HUES6 (cell line): ENCODE data around the gene DCUN1D5.
"Not testable (repeated sequence)": the region's sequence is repeated elsewhere in the genome, so short reads cannot be mapped to it uniquely, and the experiment has no call there.

ENCODE experiments used
- H3K27ac ChIP-seq: 2 replicates; pipeline ENCODE4 v1.7.0; 2013; ENCODE audit warnings: low read depth, mild to moderate bottlenecking, low read length, inconsistent platforms
- H3K27me3 ChIP-seq: 2 replicates; pipeline ENCODE4 v1.6.1; 2013; ENCODE audit warnings: low read length; ENCODE audit not compliant: control insufficient read depth, insufficient read depth
- H3K36me3 ChIP-seq: 2 replicates; pipeline ENCODE4 v1.6.1; 2013; ENCODE audit warnings: low read length; ENCODE audit not compliant: control insufficient read depth, insufficient read depth
- H3K4me1 ChIP-seq: 2 replicates; pipeline ENCODE4 v1.6.1; 2013; ENCODE audit warnings: low read length; ENCODE audit not compliant: control insufficient read depth, insufficient read depth
- H3K4me3 ChIP-seq: 2 replicates; pipeline ENCODE4 v1.5.1; 2013; ENCODE audit warnings: low read depth, low read length
- H3K9ac ChIP-seq: one replicate; pipeline ENCODE4 v1.6.1; 2013; ENCODE audit warnings: mild to moderate bottlenecking, low read length
- H3K9me3 ChIP-seq: 2 replicates; pipeline ENCODE4 v1.6.1; 2013; ENCODE audit warnings: low read depth, low read length; ENCODE audit not compliant: control insufficient read depth, insufficient read depth

Gene DCUN1D5

DNA sequence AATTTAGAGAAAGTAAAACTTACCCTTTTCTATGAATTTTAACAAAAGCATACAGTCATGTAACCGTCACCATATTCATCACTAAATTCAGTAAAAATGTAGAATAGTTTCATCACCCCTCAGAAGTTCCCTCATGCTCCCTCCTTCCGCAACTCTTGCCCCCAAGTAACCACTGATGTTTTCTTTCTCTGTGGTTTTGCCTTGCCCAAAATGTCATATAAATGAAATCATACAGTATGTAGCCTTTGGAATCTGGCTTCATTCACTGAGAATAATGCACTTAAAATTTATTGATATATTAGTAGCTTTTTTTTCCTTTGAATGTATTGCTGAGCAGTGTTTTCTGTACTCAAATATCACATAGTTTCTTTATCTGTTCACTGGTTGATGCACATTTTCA, 60.1 kb downstream of the DCUN1D5 start:
- no peaks in the 10 kb centered on the region for H3K9me3 ChIP-seq
- H3K4me1 ChIP-seq: no peaks in the 10 kb centered on the region
- H3K36me3 ChIP-seq: no peaks in the 10 kb centered on the region
- H3K9ac ChIP-seq: no peak overlapping the region
- H3K27me3 ChIP-seq: no peaks in the 10 kb centered on the region
- H3K27ac ChIP-seq: no peak overlapping the region
- H3K4me3 ChIP-seq: no peak overlapping the region

DNA sequence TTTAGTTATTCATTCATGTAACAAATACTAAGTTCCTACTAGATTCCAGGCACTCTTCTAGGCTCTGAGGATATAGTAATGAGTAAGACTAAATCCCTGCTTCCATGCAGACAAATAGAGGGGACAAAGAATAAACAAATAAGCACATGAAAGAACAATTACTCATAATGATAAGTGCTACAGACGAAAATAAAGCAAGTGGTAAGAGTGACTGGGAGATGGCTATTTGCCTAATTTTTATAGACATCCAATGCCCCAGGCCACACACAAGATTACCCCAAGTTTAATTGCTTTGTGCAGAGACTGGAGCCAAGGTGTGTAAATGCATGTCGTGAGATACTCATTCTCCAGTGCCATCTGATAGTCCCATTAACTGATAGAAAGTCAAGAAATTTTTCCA, 62.6 kb downstream of the DCUN1D5 start:
- Histone ChIP-seq H3K36me3 (no peaks in the 10 kb centered on the region), H3K27ac (no peak overlapping the region), H3K9ac (no peak overlapping the region), H3K4me3 (no peak overlapping the region), H3K4me1 (no peaks in the 10 kb centered on the region), H3K27me3 (no peaks in the 10 kb centered on the region), H3K9me3 (no peaks in the 10 kb centered on the region)

DNA sequence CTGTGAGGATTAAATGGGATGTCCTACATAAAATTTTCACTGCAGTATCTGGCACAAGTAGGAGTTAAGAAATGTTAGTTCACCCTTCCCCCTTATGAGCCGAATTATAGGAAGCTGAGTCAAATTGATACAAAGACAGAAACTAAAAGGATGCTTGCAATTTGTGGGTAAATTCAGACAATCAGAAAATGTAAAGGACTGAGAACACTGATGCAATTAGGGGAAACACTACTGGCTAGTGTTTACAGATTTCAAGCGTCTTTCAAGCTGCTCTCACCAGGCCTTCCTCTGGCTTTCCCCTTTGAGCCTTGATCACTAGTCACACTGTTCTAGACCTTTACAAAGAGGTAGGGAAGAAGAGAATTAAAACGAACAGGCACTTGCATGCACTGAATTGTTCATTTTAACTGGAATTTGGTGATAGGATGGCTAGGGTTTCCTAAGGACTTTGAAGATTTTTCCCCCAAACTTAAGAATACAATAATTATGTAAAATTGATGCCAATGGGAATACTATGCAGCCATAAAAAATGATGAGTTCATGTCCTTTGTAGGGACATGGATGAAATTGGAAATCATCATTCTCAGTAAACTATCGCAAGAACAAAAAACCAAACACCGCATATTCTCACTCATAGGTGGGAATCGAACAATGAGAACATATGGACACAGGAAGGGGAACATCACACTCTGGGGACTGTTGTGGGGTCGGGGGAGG, 63.5 kb downstream of the DCUN1D5 start:
- not testable (repeated sequence) for H3K9ac ChIP-seq, H3K36me3 ChIP-seq, H3K27me3 ChIP-seq, H3K27ac ChIP-seq, H3K9me3 ChIP-seq, H3K4me1 ChIP-seq, H3K4me3 ChIP-seq

DNA sequence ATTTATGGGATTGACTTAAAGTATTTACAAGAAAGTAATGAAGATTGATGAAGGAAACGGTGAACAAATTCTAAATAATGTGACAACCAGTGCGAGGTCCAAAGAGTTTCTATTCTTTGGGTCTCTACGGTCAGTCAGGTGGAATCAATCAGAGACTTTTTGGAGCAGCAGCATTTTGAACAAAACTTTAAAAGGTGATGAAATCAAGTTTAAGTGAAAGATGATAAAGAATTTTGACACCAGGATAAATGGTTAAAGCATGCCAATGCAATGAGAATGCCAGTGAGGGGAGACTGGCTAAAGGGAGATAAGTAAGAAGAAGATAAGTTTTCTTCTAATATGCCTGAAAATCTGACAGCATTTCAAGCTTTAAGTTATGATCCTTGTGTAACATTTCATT, 67.9 kb downstream of the DCUN1D5 start:
- H3K4me3 ChIP-seq: no peak overlapping the region
- no peaks in the 10 kb centered on the region for H3K4me1 ChIP-seq
- H3K27ac ChIP-seq: no peak overlapping the region
- no peaks in the 10 kb centered on the region for H3K9me3 ChIP-seq
- H3K36me3 ChIP-seq: no peaks in the 10 kb centered on the region
- no peaks in the 10 kb centered on the region for H3K27me3 ChIP-seq
- H3K9ac ChIP-seq: no peak overlapping the region

DNA sequence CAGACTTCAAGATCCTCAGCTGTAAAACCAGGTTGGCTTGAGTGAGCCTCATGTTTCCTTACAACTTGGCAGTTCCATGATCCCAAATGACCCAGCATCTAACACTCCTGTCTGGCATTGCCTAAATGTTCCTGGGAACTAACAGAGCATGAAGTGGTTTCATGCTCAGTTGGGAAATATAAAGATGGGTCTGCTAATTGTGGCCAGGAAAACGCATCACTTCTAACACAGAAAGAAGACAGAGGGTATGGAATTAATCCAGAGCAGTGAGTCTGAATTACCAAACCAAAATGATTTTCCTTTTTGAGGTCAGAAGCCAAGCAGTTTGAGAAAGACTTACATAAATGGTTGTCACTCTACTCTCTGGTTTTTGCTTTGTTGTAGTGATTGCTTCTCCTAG, 75.9 kb downstream of the DCUN1D5 start:
- no peaks in the 10 kb centered on the region for H3K36me3 ChIP-seq
- H3K27me3 ChIP-seq: no peaks in the 10 kb centered on the region
- H3K9ac ChIP-seq: no peak overlapping the region
- no peaks in the 10 kb centered on the region for H3K4me1 ChIP-seq
- no peaks in the 10 kb centered on the region for H3K9me3 ChIP-seq
- H3K27ac ChIP-seq: no peak overlapping the region
- no peak overlapping the region for H3K4me3 ChIP-seq

DNA sequence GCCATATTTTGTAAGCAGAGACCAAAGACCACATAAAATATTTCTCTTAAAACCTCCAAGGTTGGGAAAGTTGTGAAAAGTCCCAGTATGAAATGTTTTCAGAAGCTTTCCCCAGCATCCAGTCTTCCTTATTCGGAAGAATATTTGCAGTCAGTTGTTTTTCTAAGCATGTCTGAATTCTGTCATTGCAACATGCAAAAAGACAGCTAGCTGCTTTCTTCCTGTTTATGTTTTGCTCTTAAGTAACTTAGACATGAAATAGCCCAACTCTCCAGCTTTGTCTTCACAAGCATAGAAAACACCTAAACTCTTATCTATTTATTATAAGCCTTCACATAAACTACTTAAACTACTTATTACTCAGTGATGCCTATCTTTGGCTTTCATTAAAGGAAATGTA, 78.5 kb downstream of the DCUN1D5 start:
- H3K9me3 ChIP-seq: peaks cover 19% of the 10 kb centered on the region
- H3K36me3 ChIP-seq: no peaks in the 10 kb centered on the region

More for the DNA sequence above, 78.5 kb downstream of the DCUN1D5 start:
- Histone ChIP-seq H3K27me3 (no peaks in the 10 kb centered on the region), H3K9ac (no peak overlapping the region), H3K27ac (no peak overlapping the region), H3K4me1 (no peaks in the 10 kb centered on the region), H3K4me3 (no peak overlapping the region)
